Upper lobe of left lung (tissue), 6 donors: ENCODE results near the gene OPALIN. TPM values are rescaled to one million over a fixed set of nuclear protein-coding genes. Genes with fewer than 3 reads are reported as not detected.

Experiments used
- ATAC-seq, 2 donors: fragments of 200-7000 bp; cut with Tn5 transposase; one replicate each; pipeline ENCODE4 v1.9.1; 2022; ENCODE audit warnings: mild to moderate bottlenecking in 2 of 2, moderate library complexity in 2 of 2; ENCODE audit not compliant: low FRiP score in 2 of 2
- DNase-seq, 2 donors: peaks; one replicate each; pipeline ENCODE4 v3.0.0-alpha.2; 2019 to 2020
- H3K27ac ChIP-seq, 4 donors: fragments of 200-600 bp; sonication (generic); one replicate each; pipeline ENCODE4 v1.5.1; 2016 to 2019
- H3K27me3 ChIP-seq, 4 donors: fragments of 200-600 bp; sonication (generic); one replicate each; pipeline ENCODE4 v1.5.1; 2017 to 2019
- H3K36me3 ChIP-seq, 4 donors: fragments of 200-600 bp; sonication (generic); one replicate each; pipeline ENCODE4 v1.5.1; 2016 to 2019
- H3K4me1 ChIP-seq, 4 donors: fragments of 200-600 bp; sonication (generic); one replicate each; pipeline ENCODE4 v1.5.1; 2018 to 2019
- H3K4me3 ChIP-seq, 4 donors: fragments of 200-600 bp; sonication (generic); one replicate each; pipeline ENCODE4 v1.5.1; 2017 to 2019; ENCODE audit warnings: mild to moderate bottlenecking in 2 of 4, moderate library complexity in 1 of 4
- H3K9me3 ChIP-seq, 4 donors: fragments of 200-600 bp; sonication (generic); one replicate each; pipeline ENCODE4 v1.5.1; 2018 to 2019
- CTCF ChIP-seq, 6 experiments: fragments of 450-650 bp in 4 of 6; fragments of 200-600 bp in 2 of 6; sonication (generic) in 2 of 6; IDR thresholded peaks; one replicate each; pipeline ENCODE4 v1.5.1; 2016 to 2019; ENCODE audit warnings: antibody characterized with exemption in 6 of 6
- EP300 ChIP-seq, 4 donors: sonication (generic); formaldehyde crosslinking; IDR thresholded peaks; one replicate each; pipeline ENCODE4 v1.5.1; 2017; ENCODE audit warnings: antibody characterized with exemption in 4 of 4, control low read depth in 2 of 4
- POLR2A ChIP-seq, 4 donors: fragments of 450-650 bp; IDR thresholded peaks; one replicate each; pipeline ENCODE4 v1.5.1; 2016 to 2017; ENCODE audit warnings: antibody characterized with exemption in 4 of 4, mild to moderate bottlenecking in 2 of 4
- POLR2AphosphoS5 ChIP-seq, 2 donors: sonication (generic); formaldehyde crosslinking; IDR thresholded peaks; one replicate each; pipeline ENCODE4 v1.5.1; 2017; ENCODE audit warnings: antibody characterized with exemption in 2 of 2
- WGBS, 2 donors: methylation state at CpG; one replicate each; pipeline ENCODE4 v1.1.5; 2017 to 2018; 5-methylcytosine and 5-hydroxymethylcytosine counted together
- total RNA-seq, 6 donors: library from RNA; depleted of rRNA in 4 of 6; stranded (reverse); fragments of >200 nt in 4 of 6; gene quantifications; one replicate each; pipeline versions ENCODE4 v1.1.0 to v1.2.1, GENCODE V29; 2016 to 2021
- donor health status: DM: no; HTN: no; CAD: no; lungs with moderate emphysema.
- donor health status: DM: no; HTN: yes; CAD: no; lungs with severe emphysema.

OPALIN gene
- total RNA-seq, 6 donors from 2014 or later = not detected

GRCh38 chr10:96395931-96396877 is 37.4 kb upstream of the OPALIN start:
- H3K9me3 ChIP-seq = no peaks in the 10 kb centered on the region
- ATAC-seq (peak; percentile 70 to 85), DNase-seq (peak in 1 of 2 donors; percentile 58)
- no peaks in the 10 kb centered on the region for H3K27me3 ChIP-seq
- peaks cover 0 to 7% (median 0%) of the 10 kb centered on the region in 4 donors for H3K4me1 ChIP-seq
- H3K36me3 ChIP-seq = no peaks in the 10 kb centered on the region
- 27 to 28% methylated on average over 24 of the region's 24 CpGs for WGBS, 2 donors
- no peak overlapping the region for H3K27ac ChIP-seq
- TF ChIP-seq POLR2A (IDR thresholded peaks at IDR 0.05) (no peak), EP300 (IDR thresholded peaks at IDR 0.05) (no peak), CTCF (IDR thresholded peaks at IDR 0.05) (peak; percentile 66 to 84 (median 74))
- H3K4me3 ChIP-seq = no peak overlapping the region

GRCh38 chr10:96390460-96390864 is 31.7 kb upstream of the OPALIN start:
- DNase-seq (no peak), ATAC-seq (no peak)
- no peak overlapping the region for H3K4me3 ChIP-seq
- H3K4me1 ChIP-seq = no peaks in the 10 kb centered on the region
- no peaks in the 10 kb centered on the region for H3K9me3 ChIP-seq
- WGBS, 2 donors = 84% methylated on average over 7 of the region's 7 CpGs
- TF ChIP-seq POLR2A (IDR thresholded peaks at IDR 0.05) (no peak), CTCF (IDR thresholded peaks at IDR 0.05) (no peak), POLR2AphosphoS5 (IDR thresholded peaks at IDR 0.05) (no peak), EP300 (IDR thresholded peaks at IDR 0.05) (no peak)
- H3K27ac ChIP-seq = no peak overlapping the region
- H3K27me3 ChIP-seq = no peaks in the 10 kb centered on the region
- no peaks in the 10 kb centered on the region for H3K36me3 ChIP-seq

GRCh38 chr10:96389785-96390184 is 31.0 kb upstream of the OPALIN start:
- H3K27ac ChIP-seq = no peak overlapping the region
- TF ChIP-seq EP300 (IDR thresholded peaks at IDR 0.05) = no peak
- no peak for TF ChIP-seq POLR2A (IDR thresholded peaks at IDR 0.05)
- no peak for TF ChIP-seq CTCF (IDR thresholded peaks at IDR 0.05)
- TF ChIP-seq POLR2AphosphoS5 (IDR thresholded peaks at IDR 0.05) = no peak
- no peak overlapping the region for H3K4me3 ChIP-seq
- ATAC-seq (no peak), DNase-seq (no peak)
- 89 to 93% methylated on average over 5 of the region's 5 CpGs for WGBS, 2 donors
- H3K9me3 ChIP-seq = no peaks in the 10 kb centered on the region
- no peaks in the 10 kb centered on the region for H3K36me3 ChIP-seq
- no peaks in the 10 kb centered on the region for H3K4me1 ChIP-seq
- no peaks in the 10 kb centered on the region for H3K27me3 ChIP-seq

GRCh38 chr10:96387601-96388000 is 28.8 kb upstream of the OPALIN start:
- no peaks in the 10 kb centered on the region for H3K36me3 ChIP-seq
- TF ChIP-seq CTCF (IDR thresholded peaks at IDR 0.05) = no peak
- no peak for TF ChIP-seq EP300 (IDR thresholded peaks at IDR 0.05)
- TF ChIP-seq POLR2AphosphoS5 (IDR thresholded peaks at IDR 0.05) = no peak
- TF ChIP-seq POLR2A (IDR thresholded peaks at IDR 0.05) = no peak
- no peaks in the 10 kb centered on the region for H3K27me3 ChIP-seq
- ATAC-seq (no peak), DNase-seq (no peak)
- no peaks in the 10 kb centered on the region for H3K9me3 ChIP-seq
- H3K27ac ChIP-seq = no peak overlapping the region
- no peak overlapping the region for H3K4me3 ChIP-seq
- WGBS, 2 donors = 87 to 90% methylated on average over 7 of the region's 7 CpGs
- no peaks in the 10 kb centered on the region for H3K4me1 ChIP-seq
